Peyer's patch (tissue), 4 donors: Measurements from ENCODE around the gene SLC35A3. TPM values are rescaled to one million over a fixed set of nuclear protein-coding genes. Genes with fewer than 3 reads are reported as not detected.

Experiments used
- DNase-seq, 3 donors: peaks; one replicate each; pipeline ENCODE4 v3.0.0-alpha.2; 2017 to 2019
- H3K27ac ChIP-seq, 4 donors: fragments of 200-600 bp; sonication (generic); one replicate each; pipeline ENCODE4 v1.5.1; 2016 to 2019
- H3K27me3 ChIP-seq, 2 donors: fragments of 200-600 bp; sonication (generic); one replicate each; pipeline ENCODE4 v1.5.1; 2019
- H3K36me3 ChIP-seq, 3 donors: fragments of 200-600 bp; sonication (generic); one replicate each; pipeline ENCODE4 v1.5.1; 2016 to 2019
- H3K4me1 ChIP-seq, 4 donors: fragments of 200-600 bp; sonication (generic); one replicate each; pipeline ENCODE4 v1.5.1; 2016 to 2019
- H3K4me3 ChIP-seq, 4 donors: fragments of 200-600 bp; sonication (generic); 1 replicate in 3 of 4; 2 replicates in 1 of 4; pipeline ENCODE4 v1.5.1; 2016 to 2019; ENCODE audit warnings: mild to moderate bottlenecking in 1 of 4
- H3K9me3 ChIP-seq, 4 donors: fragments of 200-600 bp; sonication (generic); one replicate each; pipeline ENCODE4 v1.5.1; 2016 to 2019; ENCODE audit warnings: mild to moderate bottlenecking in 1 of 4
- CTCF ChIP-seq, 6 experiments: fragments of 450-650 bp in 4 of 6; fragments of 200-600 bp in 2 of 6; sonication (generic) in 1 of 6; IDR thresholded peaks; one replicate each; pipeline ENCODE4 v1.5.1; 2017 to 2019; ENCODE audit warnings: antibody characterized with exemption in 6 of 6, mild to moderate bottlenecking in 3 of 6, moderate library complexity in 1 of 6
- POLR2A ChIP-seq, 2 donors: fragments of 450-650 bp; IDR thresholded peaks; one replicate each; pipeline ENCODE4 v1.5.1; 2017; ENCODE audit warnings: antibody characterized with exemption in 2 of 2, mild to moderate bottlenecking in 2 of 2, moderate library complexity in 2 of 2
- total RNA-seq, 4 donors: library from RNA; depleted of rRNA; stranded (reverse); fragments of >200 nt; gene quantifications; one replicate each; pipeline ENCODE4 v1.1.0, GENCODE V29; 2016

SLC35A3 gene
- total RNA-seq, 4 donors from 2014 or later: 16.5 to 105 (median 88.6) TPM

DNA sequence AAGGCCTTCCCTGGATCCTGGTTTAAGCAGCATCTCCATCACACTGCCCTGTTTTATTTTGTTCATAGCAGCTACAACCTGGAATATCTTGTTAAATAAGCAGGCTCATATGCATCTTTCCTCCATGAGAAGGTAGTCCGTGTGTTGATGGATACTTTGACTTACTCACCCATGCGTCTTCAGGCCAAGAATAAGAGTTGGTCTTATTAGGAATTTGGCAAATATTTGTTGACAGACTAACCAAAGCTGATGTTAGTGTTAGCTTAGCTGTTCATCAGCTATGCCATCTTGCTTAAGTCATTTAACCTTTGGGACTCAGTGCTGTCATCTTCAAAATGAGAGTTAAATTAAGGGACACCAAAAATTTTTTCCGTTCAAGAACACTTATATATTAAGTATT lies 103.7 kb downstream of the SLC35A3 start:
- no peak for TF ChIP-seq POLR2A (IDR thresholded peaks at IDR 0.05)
- no peak for TF ChIP-seq CTCF (IDR thresholded peaks at IDR 0.05)
- DNase-seq: no peak
- Histone ChIP-seq H3K4me1 (no peaks in the 10 kb centered on the region), H3K9me3 (no peaks in the 10 kb centered on the region), H3K27ac (no peak overlapping the region), H3K27me3 (no peaks in the 10 kb centered on the region), H3K36me3 (peaks cover 0 to 76% (median 0%) of the 10 kb centered on the region in 3 donors), H3K4me3 (no peak overlapping the region)

GRCh38 chr1:100074604-100075395 lies 105.0 kb downstream of the SLC35A3 start:
- H3K4me3 ChIP-seq: no peak overlapping the region
- TF ChIP-seq POLR2A (IDR thresholded peaks at IDR 0.05) (no peak), CTCF (IDR thresholded peaks at IDR 0.05) (no peak)
- no peaks in the 10 kb centered on the region for H3K4me1 ChIP-seq
- H3K27me3 ChIP-seq: no peaks in the 10 kb centered on the region
- H3K27ac ChIP-seq: no peak overlapping the region
- no peaks in the 10 kb centered on the region for H3K9me3 ChIP-seq
- H3K36me3 ChIP-seq: peaks cover 0 to 76% (median 0%) of the 10 kb centered on the region in 3 donors
- DNase-seq: no peak

DNA sequence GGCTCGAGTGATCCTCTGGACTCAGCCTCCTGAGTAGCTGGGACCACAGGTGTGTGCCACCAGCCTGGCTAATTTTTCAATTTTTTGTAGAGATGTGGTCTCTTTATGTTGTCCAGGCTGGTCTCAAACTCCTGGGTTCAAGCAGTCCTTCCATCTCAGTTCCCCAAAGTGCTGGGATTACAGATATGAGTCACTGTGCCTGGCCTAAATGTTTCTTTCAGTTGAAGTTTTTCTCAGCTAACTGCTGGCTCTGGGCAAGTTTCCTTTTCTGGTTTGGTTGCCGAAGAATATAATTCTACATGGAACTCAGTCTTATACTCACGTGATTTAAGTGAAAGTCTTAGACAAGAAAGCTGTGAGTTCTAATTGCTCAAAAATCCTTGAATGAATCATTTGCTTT lies 106.0 kb downstream of the SLC35A3 start:
- Histone ChIP-seq H3K27me3 (no peaks in the 10 kb centered on the region), H3K9me3 (no peaks in the 10 kb centered on the region), H3K4me3 (no peak overlapping the region), H3K4me1 (no peaks in the 10 kb centered on the region), H3K27ac (no peak overlapping the region), H3K36me3 (peaks cover 0 to 76% (median 0%) of the 10 kb centered on the region in 3 donors)
- TF ChIP-seq POLR2A (IDR thresholded peaks at IDR 0.05): no peak
- TF ChIP-seq CTCF (IDR thresholded peaks at IDR 0.05): no peak
- no peak for DNase-seq

DNA sequence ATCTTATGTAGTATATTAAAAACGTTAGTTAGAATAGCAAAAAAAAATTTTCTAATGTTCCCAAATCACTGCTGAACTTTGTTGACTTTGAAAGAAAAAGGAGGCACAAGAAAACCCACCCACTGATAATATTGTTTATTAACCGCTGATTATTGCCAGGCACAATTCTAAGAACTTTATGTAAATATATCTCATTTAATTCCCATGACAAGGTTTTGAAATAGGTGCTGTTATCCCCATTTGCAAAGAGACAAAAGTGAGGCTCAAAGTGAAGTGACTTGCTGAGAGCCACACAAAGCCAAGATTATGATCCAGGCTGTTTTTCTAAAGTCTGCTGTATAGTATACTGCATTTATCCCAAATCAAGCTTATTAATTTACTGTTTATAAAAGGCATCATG lies 106.5 kb downstream of the SLC35A3 start:
- Histone ChIP-seq H3K27ac (no peak overlapping the region), H3K36me3 (peaks cover 0 to 78% (median 0%) of the 10 kb centered on the region in 3 donors), H3K4me1 (no peaks in the 10 kb centered on the region), H3K4me3 (no peak overlapping the region), H3K27me3 (no peaks in the 10 kb centered on the region), H3K9me3 (no peaks in the 10 kb centered on the region)
- no peak for DNase-seq
- TF ChIP-seq CTCF (IDR thresholded peaks at IDR 0.05): no peak
- no peak for TF ChIP-seq POLR2A (IDR thresholded peaks at IDR 0.05)

GRCh38 chr1:100076744-100077143 lies 106.9 kb downstream of the SLC35A3 start:
- no peaks in the 10 kb centered on the region for H3K27me3 ChIP-seq
- TF ChIP-seq POLR2A (IDR thresholded peaks at IDR 0.05) (no peak), CTCF (IDR thresholded peaks at IDR 0.05) (no peak)
- H3K4me1 ChIP-seq: no peaks in the 10 kb centered on the region
- peaks cover 0 to 78% (median 0%) of the 10 kb centered on the region in 3 donors for H3K36me3 ChIP-seq
- H3K27ac ChIP-seq: no peak overlapping the region
- DNase-seq: no peak
- no peak overlapping the region for H3K4me3 ChIP-seq
- H3K9me3 ChIP-seq: no peaks in the 10 kb centered on the region
